GM23338 (cell line): Measurements from ENCODE around the gene KCNJ6. TPM values are rescaled to one million over a fixed set of nuclear protein-coding genes. Genes with fewer than 3 reads are reported as not detected.

Experiments used
- CTCF ChIP-seq, 2 experiments: fragments of 200-600 bp in 1 of 2; sonication (generic) in 1 of 2; conservative IDR thresholded peaks; 2 replicates each; pipeline versions ENCODE4 v1.5.1 to v1.6.1; 2016 to 2017; ENCODE audit warnings: antibody characterized with exemption in 2 of 2, low read depth in 2 of 2, mild to moderate bottlenecking in 2 of 2, moderate library complexity in 1 of 2
- EZH2phosphoT487 ChIP-seq: fragments of 200-600 bp; sonication (generic); IDR thresholded peaks from one replicate; pipeline ENCODE4 v1.8.1; 2018; ENCODE audit warnings: antibody characterized with exemption; ENCODE audit not compliant: unreplicated experiment
- POLR2AphosphoS5 ChIP-seq: IDR thresholded peaks from 2 replicates; pipeline ENCODE4 v1.6.1; 2016; ENCODE audit warnings: antibody characterized with exemption, low read depth
- REST ChIP-seq: IDR thresholded peaks from one replicate; pipeline ENCODE4 v1.6.1; 2018; ENCODE audit warnings: antibody characterized with exemption; ENCODE audit not compliant: unreplicated experiment
- ZNF462 ChIP-seq: fragments of 250-450 bp; sonication (Bioruptor Pico); IDR thresholded peaks from 2 replicates; pipeline ENCODE4 v1.5.0; 2020; ENCODE audit warnings: mild to moderate bottlenecking, moderate library complexity
- polyA plus RNA-seq: library from polyadenylated mRNA; unstranded; fragments of >200 nt; fragmentation: Nextera tagmentation; extraction: Ambion mirVana; gene quantifications from 2 replicates; pipeline ENCODE4 v1.2.1, GENCODE V29; 2016
- total RNA-seq: library from RNA; depleted of rRNA; stranded (reverse); fragments of >200 nt; shearing (Covaris generic); gene quantifications from 2 replicates; pipeline ENCODE4 v1.2.3, GENCODE V29; 2014

KCNJ6 gene
- total and polyA plus RNA-seq, 2 experiments from 2014 or later, result 0.48 to 0.52 TPM

- TF ChIP-seq ZNF462 (CRISPR knock-in tag) (no peak), REST (no peak), POLR2AphosphoS5 (no peak), EZH2phosphoT487 (no peak), CTCF (conservative IDR thresholded peaks at IDR 0.05; ENCODE audit: low read depth in 2 of 2) (no peak)
Measured at GRCh38 chr21:37669249-37669648, 247.0 kb downstream of the KCNJ6 start (continued).
